ENCODE data around the gene NUP210. TPM values are rescaled to one million over a fixed set of nuclear protein-coding genes. Genes with fewer than 3 reads are reported as not detected.

NUP210 gene
- total and polyA plus RNA-seq, 3 donors from 2014 or later = 26.2 to 44.0 (median 37.4) TPM

- DNase-seq = no peak
- WGBS, 2 donors = 96 to 98% methylated on average over 4 to 5 of the region's 5 CpGs
- no peak overlapping the region for H3K27ac ChIP-seq
- H3K4me3 ChIP-seq = no peak overlapping the region
- H3K9me3 ChIP-seq = no peaks in the 10 kb centered on the region
- intact Hi-C loops (cut with DNase I; ENCODE audit: low total_unique reads) = no loop called here
- no peaks in the 10 kb centered on the region for H3K4me1 ChIP-seq
- H3K27me3 ChIP-seq = no peaks in the 10 kb centered on the region
- no peaks in the 10 kb centered on the region for H3K36me3 ChIP-seq (ENCODE audit: low read depth, missing control alignments)
- TF ChIP-seq POLR2A (IDR thresholded peaks at IDR 0.05) = no peak
- TF ChIP-seq CTCF (IDR thresholded peaks at IDR 0.05) = no peak
Observed at GRCh38 chr3:13338996-13339395, 81.1 kb downstream of the NUP210 start.

GRCh38 chr3:13338231-13338630 lies 81.9 kb downstream of the NUP210 start:
- Histone ChIP-seq H3K4me3 (no peak overlapping the region), H3K9me3 (no peaks in the 10 kb centered on the region), H3K4me1 (no peaks in the 10 kb centered on the region), H3K27me3 (no peaks in the 10 kb centered on the region), H3K36me3 (ENCODE audit: low read depth, missing control alignments) (no peaks in the 10 kb centered on the region), H3K27ac (no peak overlapping the region)
- intact Hi-C loops (cut with DNase I; ENCODE audit: low total_unique reads) = no loop called here
- no peak for DNase-seq
- 89 to 97% methylated on average over 2 to 3 of the region's 3 CpGs for WGBS, 2 donors
- TF ChIP-seq CTCF (IDR thresholded peaks at IDR 0.05) (no peak), POLR2A (IDR thresholded peaks at IDR 0.05) (no peak)

DNA sequence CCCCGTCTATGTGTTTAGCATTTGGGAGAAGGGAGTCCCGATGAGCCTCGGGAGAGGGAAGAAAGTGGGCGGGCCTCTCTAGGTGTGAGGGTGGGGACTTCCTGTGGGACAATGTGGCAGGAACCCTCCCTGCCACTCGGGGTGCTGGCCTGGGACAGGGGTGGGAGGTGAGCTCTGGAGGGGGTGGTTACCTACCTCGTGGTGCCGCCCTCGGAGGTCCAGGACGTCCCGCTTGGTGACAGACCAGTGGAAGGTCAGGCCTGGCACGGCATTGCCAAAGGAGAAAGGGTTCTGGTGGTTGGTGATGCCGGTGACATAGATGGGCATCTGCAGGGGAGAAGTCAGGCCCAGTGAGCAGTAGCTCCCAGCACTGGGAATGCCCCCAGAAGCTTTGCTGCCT lies 83.5 kb downstream of the NUP210 start:
- no peak for DNase-seq
- intact Hi-C loops (cut with DNase I; ENCODE audit: low total_unique reads) = no loop called here
- H3K4me3 ChIP-seq = no peak overlapping the region
- TF ChIP-seq CTCF (IDR thresholded peaks at IDR 0.05) (no peak), POLR2A (IDR thresholded peaks at IDR 0.05) (no peak)
- no peaks in the 10 kb centered on the region for H3K4me1 ChIP-seq
- H3K27ac ChIP-seq = no peak overlapping the region
- no peaks in the 10 kb centered on the region for H3K27me3 ChIP-seq
- WGBS, 2 donors = 91 to 92% methylated on average over 12 of the region's 12 CpGs
- H3K36me3 ChIP-seq (ENCODE audit: low read depth, missing control alignments) = no peaks in the 10 kb centered on the region
- no peaks in the 10 kb centered on the region for H3K9me3 ChIP-seq

- intact Hi-C loops (cut with DNase I; ENCODE audit: low total_unique reads) = no loop called here
- no peaks in the 10 kb centered on the region for H3K27me3 ChIP-seq
- H3K9me3 ChIP-seq = no peaks in the 10 kb centered on the region
- no peak overlapping the region for H3K4me3 ChIP-seq
- no peaks in the 10 kb centered on the region for H3K4me1 ChIP-seq
- H3K36me3 ChIP-seq (ENCODE audit: low read depth, missing control alignments) = no peaks in the 10 kb centered on the region
- H3K27ac ChIP-seq = no peak overlapping the region
- DNase-seq = no peak
- WGBS, 2 donors = 95 to 97% methylated on average over 3 to 16 of the region's 16 CpGs
- TF ChIP-seq POLR2A (IDR thresholded peaks at IDR 0.05) (no peak), CTCF (IDR thresholded peaks at IDR 0.05) (no peak)
Observed at GRCh38 chr3:13335503-13335902, 84.6 kb downstream of the NUP210 start.

- Histone ChIP-seq H3K9me3 (no peaks in the 10 kb centered on the region), H3K27me3 (no peaks in the 10 kb centered on the region), H3K27ac (no peak overlapping the region), H3K36me3 (ENCODE audit: low read depth, missing control alignments) (no peaks in the 10 kb centered on the region), H3K4me3 (no peak overlapping the region), H3K4me1 (no peaks in the 10 kb centered on the region)
- no peak for TF ChIP-seq CTCF (IDR thresholded peaks at IDR 0.05)
- TF ChIP-seq POLR2A (IDR thresholded peaks at IDR 0.05) = no peak
- 62 to 69% methylated on average over 5 to 6 of the region's 6 CpGs for WGBS, 2 donors
- intact Hi-C loops (cut with DNase I; ENCODE audit: low total_unique reads) = no loop called here
- DNase-seq = no peak
Observed at GRCh38 chr3:13335059-13335458, 85.1 kb downstream of the NUP210 start.

All from testis (tissue), 3 donors.